SK-N-SH (cell line): ENCODE measurements around the gene JAK1. TPM values are rescaled to one million over a fixed set of nuclear protein-coding genes. Genes with fewer than 3 reads are reported as not detected.

Experiments used
- CTCF ChIA-PET: fragments of 300-600, 350-600 bp; formaldehyde crosslinking; extraction: SDS; loops from one replicate; lab custom pipeline; 2021; lab: Yijun Ruan, JAX
- POLR2A ChIA-PET: fragments of 350-600 bp; sonication (Branson Sonifier 250); formaldehyde crosslinking; extraction: SDS; loops from one replicate; lab custom pipeline; 2020; ENCODE audit warnings: antibody characterized with exemption, inconsistent platforms; lab: Yijun Ruan, JAX
- DNase-seq: peaks from one replicate; pipeline ENCODE4 v3.0.0; 2012
- H2AFZ ChIP-seq: fragments of 200-600 bp; sonication (generic); 2 replicates; pipeline ENCODE4 v1.8.1; 2016; ENCODE audit warnings: antibody characterized with exemption, mild to moderate bottlenecking, low read depth
- H3F3A ChIP-seq: fragments of 200-600 bp; sonication (generic); replicated peaks from 2 replicates; pipeline ENCODE3; 2016; ENCODE audit warnings: antibody characterized with exemption, mild to moderate bottlenecking; ENCODE audit not compliant: insufficient read depth
- H3K27ac ChIP-seq, 2 experiments: fragments of 200-500 bp in 1 of 2; fragments of 200-600 bp in 1 of 2; sonication (Bioruptor generic) in 1 of 2; sonication (generic), shearing (Covaris generic) in 1 of 2; 2 replicates each; pipeline versions ENCODE4 v1.5.1 to v1.6.1; 2014 to 2016; ENCODE audit warnings: low read depth in 2 of 2, inconsistent platforms in 1 of 2, low read length in 1 of 2, mild to moderate bottlenecking in 1 of 2, mixed read lengths in 1 of 2
- H3K27me3 ChIP-seq: fragments of 200-600 bp; sonication (generic), shearing (Covaris generic); 2 replicates; pipeline ENCODE4 v1.6.1; 2016; ENCODE audit warnings: mixed run types; ENCODE audit not compliant: insufficient read depth
- H3K36me3 ChIP-seq, 2 experiments: fragments of 200-500 bp in 1 of 2; fragments of 200-600 bp in 1 of 2; sonication (Bioruptor generic) in 1 of 2; sonication (generic) in 1 of 2; replicated peaks in 1 of 2; 2 replicates each; pipeline versions ENCODE3 to v1.5.1; 2014 to 2016; ENCODE audit warnings: low read length in 1 of 2, mild to moderate bottlenecking in 1 of 2; ENCODE audit not compliant: insufficient read depth in 2 of 2, control insufficient read depth in 1 of 2
- H3K4me1 ChIP-seq, 2 experiments: fragments of 200-500 bp in 1 of 2; fragments of 200-600 bp in 1 of 2; sonication (Bioruptor generic) in 1 of 2; sonication (generic), shearing (Covaris generic) in 1 of 2; 2 replicates each; pipeline versions ENCODE4 v1.5.1 to v1.6.1; 2014 to 2016; ENCODE audit warnings: low read depth in 1 of 2, low read length in 1 of 2, mixed run types in 1 of 2; ENCODE audit not compliant: insufficient read depth in 2 of 2, control insufficient read depth in 1 of 2
- H3K4me2 ChIP-seq: fragments of 200-600 bp; sonication (generic), shearing (Covaris generic); 2 replicates; pipeline ENCODE4 v1.6.1; 2017; ENCODE audit warnings: mixed run types
- H3K4me3 ChIP-seq, 2 experiments: fragments of 200-500 bp in 1 of 2; fragments of 200-600 bp in 1 of 2; sonication (Bioruptor generic) in 1 of 2; sonication (generic), shearing (Covaris generic) in 1 of 2; 2 replicates each; pipeline versions ENCODE4 v1.5.1 to v1.8.1; 2014 to 2016; ENCODE audit warnings: low read depth in 2 of 2, inconsistent platforms in 1 of 2, low read length in 1 of 2, mild to moderate bottlenecking in 1 of 2, mixed read lengths in 1 of 2, moderate library complexity in 1 of 2
- H3K79me2 ChIP-seq: fragments of 200-600 bp; sonication (generic); 2 replicates; pipeline ENCODE4 v1.8.1; 2017; ENCODE audit warnings: mild to moderate bottlenecking; ENCODE audit not compliant: insufficient read depth
- H3K9ac ChIP-seq: fragments of 200-600 bp; sonication (generic); 2 replicates; pipeline ENCODE4 v1.6.1; 2017; ENCODE audit warnings: mixed run types
- H3K9me2 ChIP-seq: fragments of 200-600 bp; sonication (generic); 2 replicates; pipeline ENCODE4 v1.6.1; 2017; ENCODE audit warnings: mixed run types
- H3K9me3 ChIP-seq: fragments of 200-600 bp; sonication (generic); 2 replicates; pipeline ENCODE4 v1.6.1; 2017; ENCODE audit warnings: mixed run types, mild to moderate bottlenecking, moderate library complexity
- H4K20me1 ChIP-seq: fragments of 200-600 bp; sonication (generic); 2 replicates; pipeline ENCODE4 v1.6.1; 2017; ENCODE audit warnings: mild to moderate bottlenecking, mixed run types; ENCODE audit not compliant: insufficient read depth
- CTCF ChIP-seq: fragments of 200-600 bp; sonication (generic); IDR thresholded peaks from 2 replicates; pipeline ENCODE4 v1.6.1; 2017; ENCODE audit warnings: antibody characterized with exemption, mild to moderate bottlenecking, moderate library complexity
- ELF1 ChIP-seq: IDR thresholded peaks from 2 replicates; pipeline ENCODE4 v1.4.0; 2012
- EP300 ChIP-seq, 2 experiments: IDR thresholded peaks; 2 replicates each; pipeline versions ENCODE4 v1.4.0 to v1.6.1; 2012; ENCODE audit warnings: borderline replicate concordance in 1 of 2, low read depth in 1 of 2, low read length in 1 of 2
- FOSL2 ChIP-seq: IDR thresholded peaks from 2 replicates; pipeline ENCODE4 v1.4.0; 2012; ENCODE audit warnings: low read depth, mild to moderate bottlenecking, moderate library complexity, borderline replicate concordance
- FOXJ3 ChIP-seq: sonication (generic); formaldehyde crosslinking; IDR thresholded peaks from 2 replicates; pipeline ENCODE4 v1.5.1; 2020; ENCODE audit warnings: mild to moderate bottlenecking, missing genetic modification reagents
- FOXM1 ChIP-seq: IDR thresholded peaks from 2 replicates; pipeline ENCODE4 v1.4.0; 2012; ENCODE audit warnings: low read depth, mild to moderate bottlenecking
- GATA2 ChIP-seq: sonication (generic); formaldehyde crosslinking; IDR thresholded peaks from 2 replicates; pipeline ENCODE4 v1.5.0; 2020; ENCODE audit warnings: mild to moderate bottlenecking, missing genetic modification reagents
- MEF2A ChIP-seq: IDR thresholded peaks from 2 replicates; pipeline ENCODE4 v1.4.0; 2012; ENCODE audit warnings: low read depth, borderline replicate concordance
- MXI1 ChIP-seq: IDR thresholded peaks from 2 replicates; pipeline ENCODE4 v1.6.1; 2012; ENCODE audit warnings: mild to moderate bottlenecking, low read depth, low read length, improper control_type of control experiment
- NRF1 ChIP-seq: IDR thresholded peaks from 2 replicates; pipeline ENCODE4 v1.6.1; 2012; ENCODE audit warnings: low read depth, mild to moderate bottlenecking, low read length
- RCOR1 ChIP-seq: fragments of 150-350 bp; IDR thresholded peaks from 2 replicates; pipeline ENCODE4 v1.6.1; 2017; ENCODE audit warnings: antibody characterized with exemption, low read length
- RFX5 ChIP-seq: IDR thresholded peaks from 2 replicates; pipeline ENCODE4 v1.6.1; 2012; ENCODE audit warnings: mild to moderate bottlenecking, improper control_type of control experiment, low read length
- RXRA ChIP-seq: IDR thresholded peaks from 2 replicates; pipeline ENCODE4 v1.4.0; 2012; ENCODE audit warnings: low read depth, mild to moderate bottlenecking, borderline replicate concordance
- TEAD4 ChIP-seq: IDR thresholded peaks from 2 replicates; pipeline ENCODE4 v1.4.0; 2012; ENCODE audit warnings: mild to moderate bottlenecking, borderline replicate concordance; ENCODE audit not compliant: insufficient read depth
- ZBTB33 ChIP-seq: IDR thresholded peaks from 2 replicates; pipeline ENCODE4 v1.4.0; 2012; ENCODE audit warnings: low read depth, borderline replicate concordance
- WGBS: methylation state at CpG from one replicate; pipeline ENCODE4 v1.1.6; 2017; ENCODE audit warnings: low lambda C conversion rate; 5-methylcytosine and 5-hydroxymethylcytosine counted together
- polyA plus RNA-seq, 3 experiments: library from polyadenylated mRNA; depleted of rRNA; stranded (reverse); fragments of >200 nt; gene quantifications; 2 replicates each; pipeline ENCODE4 v1.2.3, GENCODE V29; 2012
- TF ChIP-seq, protein P1 (sequence below): fragments of 150-350 bp; IDR thresholded peaks from 2 replicates; pipeline ENCODE4 v1.6.1; 2017; ENCODE audit warnings: antibody characterized with exemption, low read length, low read depth, borderline replicate concordance
- TF ChIP-seq, protein P2 (sequence below): IDR thresholded peaks from 2 replicates; pipeline ENCODE4 v1.6.1; 2012; ENCODE audit warnings: mild to moderate bottlenecking, low read depth, low read length, moderate library complexity
- TF ChIP-seq, protein P3 (sequence below): IDR thresholded peaks from 2 replicates; pipeline ENCODE4; 2012

Gene JAK1
- polyA plus RNA-seq, 1 of the 3 experiments (the other 2 are of a cell fraction), result 47.5 TPM

GRCh38 chr1:64938991-64939390 lies 27.4 kb downstream of the JAK1 start:
- ChIA-PET POLR2A (no interaction called here), CTCF (interaction anchor here (1.4 kb wide), 1 partner anchor 23 kb away, joined by 3 read pairs; no protein-coding TSS in a partner anchor)
- no peaks in the 10 kb centered on the region for H3K9me3 ChIP-seq
- DNase-seq, result no peak
- H3K9ac ChIP-seq, result no peak overlapping the region
- no peaks in the 10 kb centered on the region for H3K36me3 ChIP-seq
- H3K27ac ChIP-seq, result no peak overlapping the region
- WGBS, result 87% methylated on average over 2 of the region's 2 CpGs
- H2AFZ ChIP-seq, result no peak overlapping the region
- no peaks in the 10 kb centered on the region for H3K27me3 ChIP-seq
- H3K4me1 ChIP-seq, result peaks cover 2 to 42% of the 10 kb centered on the region in 2 experiments
- no peaks in the 10 kb centered on the region for H3K9me2 ChIP-seq
- H4K20me1 ChIP-seq, result peaks cover 4% of the 10 kb centered on the region; the same call in 1 of the 2 replicates
- TF ChIP-seq RCOR1, result no peak
- no peak for TF ChIP-seq ELF1
- TF ChIP-seq, protein P1, sequence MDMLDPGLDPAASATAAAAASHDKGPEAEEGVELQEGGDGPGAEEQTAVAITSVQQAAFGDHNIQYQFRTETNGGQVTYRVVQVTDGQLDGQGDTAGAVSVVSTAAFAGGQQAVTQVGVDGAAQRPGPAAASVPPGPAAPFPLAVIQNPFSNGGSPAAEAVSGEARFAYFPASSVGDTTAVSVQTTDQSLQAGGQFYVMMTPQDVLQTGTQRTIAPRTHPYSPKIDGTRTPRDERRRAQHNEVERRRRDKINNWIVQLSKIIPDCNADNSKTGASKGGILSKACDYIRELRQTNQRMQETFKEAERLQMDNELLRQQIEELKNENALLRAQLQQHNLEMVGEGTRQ, result no peak
- TF ChIP-seq FOXJ3 (CRISPR knock-in tag), result no peak
- TF ChIP-seq NRF1, result no peak
- no peak for TF ChIP-seq GATA2
- TF ChIP-seq, protein P2, sequence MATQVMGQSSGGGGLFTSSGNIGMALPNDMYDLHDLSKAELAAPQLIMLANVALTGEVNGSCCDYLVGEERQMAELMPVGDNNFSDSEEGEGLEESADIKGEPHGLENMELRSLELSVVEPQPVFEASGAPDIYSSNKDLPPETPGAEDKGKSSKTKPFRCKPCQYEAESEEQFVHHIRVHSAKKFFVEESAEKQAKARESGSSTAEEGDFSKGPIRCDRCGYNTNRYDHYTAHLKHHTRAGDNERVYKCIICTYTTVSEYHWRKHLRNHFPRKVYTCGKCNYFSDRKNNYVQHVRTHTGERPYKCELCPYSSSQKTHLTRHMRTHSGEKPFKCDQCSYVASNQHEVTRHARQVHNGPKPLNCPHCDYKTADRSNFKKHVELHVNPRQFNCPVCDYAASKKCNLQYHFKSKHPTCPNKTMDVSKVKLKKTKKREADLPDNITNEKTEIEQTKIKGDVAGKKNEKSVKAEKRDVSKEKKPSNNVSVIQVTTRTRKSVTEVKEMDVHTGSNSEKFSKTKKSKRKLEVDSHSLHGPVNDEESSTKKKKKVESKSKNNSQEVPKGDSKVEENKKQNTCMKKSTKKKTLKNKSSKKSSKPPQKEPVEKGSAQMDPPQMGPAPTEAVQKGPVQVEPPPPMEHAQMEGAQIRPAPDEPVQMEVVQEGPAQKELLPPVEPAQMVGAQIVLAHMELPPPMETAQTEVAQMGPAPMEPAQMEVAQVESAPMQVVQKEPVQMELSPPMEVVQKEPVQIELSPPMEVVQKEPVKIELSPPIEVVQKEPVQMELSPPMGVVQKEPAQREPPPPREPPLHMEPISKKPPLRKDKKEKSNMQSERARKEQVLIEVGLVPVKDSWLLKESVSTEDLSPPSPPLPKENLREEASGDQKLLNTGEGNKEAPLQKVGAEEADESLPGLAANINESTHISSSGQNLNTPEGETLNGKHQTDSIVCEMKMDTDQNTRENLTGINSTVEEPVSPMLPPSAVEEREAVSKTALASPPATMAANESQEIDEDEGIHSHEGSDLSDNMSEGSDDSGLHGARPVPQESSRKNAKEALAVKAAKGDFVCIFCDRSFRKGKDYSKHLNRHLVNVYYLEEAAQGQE, result no peak
- TF ChIP-seq, protein P3, sequence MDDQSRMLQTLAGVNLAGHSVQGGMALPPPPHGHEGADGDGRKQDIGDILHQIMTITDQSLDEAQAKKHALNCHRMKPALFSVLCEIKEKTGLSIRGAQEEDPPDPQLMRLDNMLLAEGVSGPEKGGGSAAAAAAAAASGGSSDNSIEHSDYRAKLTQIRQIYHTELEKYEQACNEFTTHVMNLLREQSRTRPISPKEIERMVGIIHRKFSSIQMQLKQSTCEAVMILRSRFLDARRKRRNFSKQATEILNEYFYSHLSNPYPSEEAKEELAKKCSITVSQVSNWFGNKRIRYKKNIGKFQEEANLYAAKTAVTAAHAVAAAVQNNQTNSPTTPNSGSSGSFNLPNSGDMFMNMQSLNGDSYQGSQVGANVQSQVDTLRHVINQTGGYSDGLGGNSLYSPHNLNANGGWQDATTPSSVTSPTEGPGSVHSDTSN, result no peak
- no peak for TF ChIP-seq RXRA
- no peak for TF ChIP-seq TEAD4
- TF ChIP-seq RFX5, result no peak
- TF ChIP-seq FOSL2, result no peak
- TF ChIP-seq MXI1, result no peak
- TF ChIP-seq CTCF, result no peak
- no peak for TF ChIP-seq ZBTB33
- no peak for TF ChIP-seq FOXM1
- TF ChIP-seq EP300 (IDR thresholded peaks at IDR 0.05; ENCODE audit: borderline replicate concordance in 1 of 2, low read depth in 1 of 2, low read length in 1 of 2), result no peak
- TF ChIP-seq MEF2A, result no peak
- H3K79me2 ChIP-seq, result peaks cover 95% of the 10 kb centered on the region
- H3F3A ChIP-seq, result peaks cover 18% of the 10 kb centered on the region
- H3K4me3 ChIP-seq, result no peak overlapping the region
- H3K4me2 ChIP-seq, result no peak overlapping the region
